ENCODE results near the gene DNAJC1.
A peak's percentile ranks its signal among the peaks of the same experiment; 100 is the strongest.

DNAJC1 gene

DNA sequence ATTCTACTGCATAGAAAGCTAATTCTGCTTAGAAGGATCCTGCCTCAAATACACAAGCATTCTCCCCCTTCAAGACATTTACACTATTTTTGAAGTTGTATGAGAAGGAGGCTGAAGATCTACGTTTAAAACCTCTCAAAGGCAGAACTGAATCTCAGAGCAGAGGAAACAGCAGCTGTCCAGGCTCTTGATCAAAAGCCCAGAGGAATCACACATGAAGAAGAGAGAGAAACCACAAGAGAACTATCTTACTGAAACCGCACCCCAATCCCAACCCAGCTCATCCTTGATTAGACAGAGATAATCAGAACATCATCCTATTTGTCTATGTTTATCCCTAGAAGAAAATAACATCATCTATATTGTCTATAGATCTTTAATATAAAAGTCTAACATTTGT lies 2.2 kb upstream of the DNAJC1 start:
- DNase-seq, result no peak

DNA sequence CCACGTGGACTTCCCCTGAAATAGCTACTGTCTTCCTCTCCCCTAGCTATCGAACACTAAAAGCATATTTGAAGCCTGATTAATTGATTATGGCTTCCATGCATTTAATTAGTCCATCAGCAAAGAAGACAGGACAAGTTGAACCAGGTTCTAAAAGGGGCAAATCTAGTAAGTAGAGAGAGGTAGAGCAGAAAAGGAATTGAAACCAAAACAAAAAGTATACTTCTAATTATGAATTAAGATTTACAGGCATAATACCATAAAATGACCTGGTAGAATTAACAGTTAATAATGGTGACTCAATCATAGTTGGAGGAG lies 393 bp upstream of the DNAJC1 start:
- DNase-seq, result no peak

DNA sequence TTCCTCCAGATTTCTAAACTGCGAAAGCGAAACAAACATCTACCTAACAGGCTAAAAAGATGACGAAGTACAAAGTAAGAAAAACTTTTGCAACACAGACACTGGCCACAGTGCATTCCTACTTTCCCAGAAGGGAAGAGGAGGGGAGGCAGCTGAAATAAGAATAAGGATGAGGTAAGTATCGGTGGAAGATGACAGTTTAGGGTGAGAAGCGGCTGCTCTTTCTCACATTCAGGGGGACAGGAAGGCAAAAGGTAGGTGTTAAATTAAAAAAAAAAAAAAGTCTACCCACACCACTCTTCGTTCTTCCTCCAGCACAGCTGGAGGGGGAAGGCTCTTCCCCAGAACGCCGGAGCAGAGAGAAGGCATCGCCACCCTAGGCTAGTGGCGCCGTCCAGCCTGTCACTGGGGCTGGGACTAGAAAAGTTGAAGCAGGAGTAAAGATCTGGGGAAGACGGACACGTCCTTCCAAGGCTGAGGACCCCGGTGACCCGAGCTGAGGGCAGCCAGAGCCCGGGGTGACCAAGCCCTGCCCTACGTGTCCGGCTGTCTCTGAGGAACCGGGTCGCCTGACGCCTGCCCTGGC lies 846 bp downstream of the DNAJC1 start:
- DNase-seq, result peak; percentile 10 to 58

DNA sequence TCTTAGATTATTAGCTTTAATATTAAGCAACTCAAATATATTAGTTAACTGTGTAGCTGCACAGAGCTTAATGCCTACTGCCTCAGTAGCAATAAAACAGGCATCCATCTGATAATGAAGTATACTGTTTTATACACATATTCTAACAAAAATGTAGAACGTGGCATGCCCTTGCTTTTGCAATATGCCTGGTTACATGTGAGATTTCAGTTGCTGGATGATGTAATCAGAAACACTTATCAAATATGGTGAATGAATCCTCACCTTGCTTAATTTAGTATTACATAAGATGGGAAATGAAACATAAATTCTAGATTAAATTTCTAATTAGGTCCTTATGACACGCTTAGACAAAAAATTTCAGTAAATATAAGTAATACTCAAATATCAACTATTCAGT lies 8.0 kb downstream of the DNAJC1 start:
- no peak for DNase-seq

DNA sequence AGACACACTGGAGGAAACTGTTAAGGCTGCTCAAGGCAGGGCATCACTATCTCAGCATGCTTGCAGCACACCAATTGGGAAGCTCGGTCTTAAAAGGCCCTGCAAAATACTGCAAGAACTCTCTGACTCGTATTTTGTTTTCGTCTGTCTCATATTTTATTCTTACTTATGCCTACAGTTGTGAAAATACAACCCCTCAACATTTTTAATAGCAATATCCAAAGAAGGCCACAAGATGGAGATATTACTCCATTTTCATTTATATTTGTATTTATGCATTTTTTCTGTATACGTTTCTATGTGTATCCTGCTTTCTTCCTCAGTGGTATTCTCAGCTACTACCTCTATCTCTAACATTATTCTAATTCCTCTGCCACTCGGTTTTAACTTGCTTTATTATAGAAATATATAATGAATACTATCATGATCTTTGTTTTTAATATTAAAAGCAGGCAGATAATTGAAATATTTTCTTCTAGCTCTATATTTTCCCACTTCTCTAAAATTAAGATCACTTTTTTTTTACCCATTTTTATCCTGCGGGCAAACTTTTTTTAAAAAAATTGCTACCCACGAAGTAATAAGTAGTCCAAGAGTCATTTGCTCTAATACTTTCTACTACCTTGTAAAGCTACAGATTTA lies 10.0 kb downstream of the DNAJC1 start:
- peak in 1 of 2 donors; percentile 66 for DNase-seq

DNA sequence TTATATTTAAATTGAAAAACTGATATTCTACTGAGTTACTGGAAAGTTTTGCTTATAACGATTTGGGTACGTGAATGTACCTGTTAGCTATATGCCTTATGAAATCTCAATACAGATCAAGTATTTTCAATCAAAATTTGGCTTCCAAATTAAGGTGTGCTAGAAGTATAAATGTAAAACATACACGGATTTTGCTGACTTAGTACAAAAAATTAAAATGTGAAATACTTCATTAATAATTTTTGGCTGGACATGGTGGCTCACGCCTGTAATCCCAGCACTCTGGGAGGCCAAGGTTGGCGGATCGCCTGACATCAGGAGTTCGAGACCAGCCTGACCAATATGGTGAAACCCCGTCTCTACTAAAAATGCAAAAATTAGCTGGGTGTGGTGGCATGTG lies 11.7 kb downstream of the DNAJC1 start:
- DNase-seq, result no peak

DNA sequence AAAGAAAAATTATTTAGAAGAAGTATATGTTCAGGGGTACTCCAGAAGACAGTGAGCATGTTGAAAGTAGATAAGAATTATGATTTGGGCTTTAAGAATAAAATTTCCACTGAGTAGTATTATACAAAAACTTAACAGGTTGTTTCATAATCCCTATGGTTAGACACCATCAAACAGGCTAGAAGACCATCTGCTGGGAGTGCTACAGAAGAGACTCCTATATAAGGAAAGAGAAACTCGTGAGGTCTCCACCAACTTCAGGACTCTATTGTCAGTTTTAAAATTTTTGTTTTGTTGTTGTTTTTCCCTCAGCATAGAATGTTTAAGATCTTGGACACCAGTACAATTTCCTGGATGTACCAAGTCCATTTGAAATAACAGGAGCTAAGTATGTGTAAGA lies 13.1 kb downstream of the DNAJC1 start:
- DNase-seq, result no peak

DNA sequence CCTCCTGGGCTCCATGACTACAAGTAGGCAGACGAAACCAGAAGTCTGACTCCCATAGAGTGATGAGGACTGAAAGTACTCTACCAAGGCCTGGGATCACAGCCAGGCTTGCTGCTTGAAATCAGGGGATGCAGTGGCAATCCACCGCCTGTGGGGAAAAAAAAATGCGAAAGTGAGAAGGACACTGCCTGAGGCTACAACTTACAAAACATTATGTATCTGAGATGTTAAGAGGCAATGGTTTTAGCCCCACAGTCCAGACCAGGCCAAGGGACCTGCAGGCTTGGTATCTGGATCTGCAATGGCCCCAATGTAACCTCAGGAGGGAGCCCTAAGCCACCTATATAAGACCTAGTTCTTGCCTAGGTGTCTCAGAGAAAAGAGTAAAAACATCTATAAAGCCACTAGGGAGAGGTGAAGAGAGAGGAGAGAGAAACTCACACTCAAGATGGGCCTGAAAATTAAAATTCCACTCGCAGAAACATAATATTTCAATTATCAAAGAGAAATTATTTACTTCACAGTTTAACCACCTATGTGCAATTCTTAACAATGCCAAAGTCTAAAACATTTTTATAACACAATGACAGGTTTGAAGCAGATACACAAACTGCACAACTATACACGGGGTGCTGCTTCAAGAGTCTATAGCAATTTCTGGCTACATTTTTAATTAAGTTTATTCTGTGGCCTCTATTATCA lies 13.9 kb downstream of the DNAJC1 start:
- peak; percentile 33 to 54 for DNase-seq

DNA sequence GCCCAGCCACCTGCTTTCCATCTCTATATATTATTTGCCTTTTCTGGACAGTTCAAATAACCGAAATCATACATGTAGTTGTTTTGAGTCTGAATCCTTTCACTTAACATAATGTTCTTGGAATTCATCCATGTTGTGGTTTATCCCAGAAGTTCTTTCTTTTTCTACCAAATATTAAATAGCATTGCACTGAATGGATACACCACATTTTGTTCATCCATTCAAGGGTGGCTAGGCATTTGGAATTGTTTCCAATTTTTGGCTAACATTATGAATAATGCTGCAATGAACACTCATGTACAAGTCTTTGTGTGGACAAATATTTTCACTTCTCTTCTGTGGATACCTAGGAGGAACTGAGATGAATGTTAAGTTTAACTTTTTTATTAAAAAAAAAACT lies 18.0 kb downstream of the DNAJC1 start:
- DNase-seq, result no peak

DNA sequence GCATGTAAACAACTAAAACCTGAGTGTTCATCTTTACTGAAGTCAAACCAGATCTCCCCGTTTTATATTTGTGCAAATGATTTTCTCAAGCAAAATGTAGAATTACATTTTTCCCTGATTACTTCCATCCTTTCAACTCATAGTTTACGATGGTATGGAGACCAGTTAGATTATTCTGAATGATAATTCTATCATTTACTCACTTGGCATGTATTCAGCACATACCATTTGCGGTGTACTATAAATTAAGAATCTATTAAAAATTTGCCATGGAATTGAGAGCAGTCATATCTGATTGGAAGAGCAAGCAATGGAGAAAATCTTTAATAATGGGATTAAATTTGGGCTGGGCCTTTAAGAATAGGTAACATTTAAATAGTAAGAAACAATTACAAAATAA lies 22.4 kb downstream of the DNAJC1 start:
- DNase-seq, result no peak

DNA sequence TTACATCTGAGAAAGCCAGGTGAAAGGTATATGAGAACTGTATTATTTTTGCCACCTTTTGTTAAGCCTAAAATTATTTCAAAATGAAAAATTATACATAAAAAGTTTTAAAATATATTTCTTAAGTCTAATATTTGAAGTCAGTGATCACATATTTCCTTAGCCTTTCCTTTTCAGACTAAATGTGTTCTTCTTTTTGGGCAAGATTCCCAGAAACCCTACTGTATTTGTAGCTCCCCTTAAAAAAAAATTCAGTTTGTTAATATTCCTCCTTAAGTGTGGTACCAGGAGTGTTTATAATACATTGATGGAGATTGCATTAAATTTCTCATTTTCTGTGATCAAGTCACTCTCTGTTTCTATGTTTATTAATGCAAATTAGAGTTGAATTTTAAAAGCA lies 22.8 kb downstream of the DNAJC1 start:
- no peak for DNase-seq

DNA sequence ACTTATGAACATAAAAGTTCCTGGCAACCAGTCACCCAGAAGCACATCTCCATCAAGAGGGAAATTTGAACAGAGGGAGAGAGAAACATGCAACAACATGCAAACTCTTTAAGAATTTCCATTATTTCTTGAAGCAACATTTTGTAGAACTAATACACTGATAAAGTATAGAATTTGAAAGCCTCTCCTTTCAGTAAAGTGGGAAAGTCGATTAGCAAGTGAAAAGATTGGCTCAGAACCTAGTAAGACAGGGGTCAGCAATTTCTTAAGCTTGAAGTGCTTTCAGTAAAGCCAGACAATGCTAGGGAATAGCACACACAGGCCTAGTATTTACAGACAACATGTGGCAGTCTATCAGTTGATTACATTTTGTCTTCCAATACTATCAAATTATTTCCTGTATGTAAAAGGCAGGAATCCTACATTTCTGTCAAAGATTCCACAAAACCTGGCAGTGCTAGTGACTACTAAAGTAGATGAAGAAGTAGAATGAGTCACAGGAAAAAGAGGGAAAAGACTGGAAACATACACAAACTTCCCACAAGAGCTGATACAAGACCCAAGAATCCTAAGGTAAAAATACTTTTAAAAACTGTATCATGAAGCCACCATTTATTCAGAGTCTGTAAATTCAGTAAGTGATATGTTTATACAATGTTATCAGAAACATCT lies 25.2 kb downstream of the DNAJC1 start:
- DNase-seq, result no peak

DNA sequence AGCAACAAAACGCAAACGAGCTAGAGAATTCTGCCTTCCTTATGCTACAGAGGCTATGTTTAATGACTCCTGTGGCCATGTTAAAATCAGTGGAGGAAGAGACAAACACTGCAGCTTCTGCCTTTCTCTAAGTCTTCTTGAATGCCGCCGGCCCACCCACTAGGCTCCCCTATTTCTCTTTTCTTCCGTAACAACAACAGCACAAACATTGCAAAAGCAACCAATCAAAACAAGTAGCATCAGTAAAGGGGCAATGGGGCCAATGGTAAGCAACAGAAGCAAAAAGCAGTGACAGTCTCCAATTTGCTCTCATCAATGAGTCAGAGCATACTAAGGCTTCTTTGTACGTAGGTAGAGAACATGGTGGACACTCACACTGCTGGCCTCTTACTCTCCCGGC lies 26.8 kb downstream of the DNAJC1 start:
- no peak for DNase-seq

DNA sequence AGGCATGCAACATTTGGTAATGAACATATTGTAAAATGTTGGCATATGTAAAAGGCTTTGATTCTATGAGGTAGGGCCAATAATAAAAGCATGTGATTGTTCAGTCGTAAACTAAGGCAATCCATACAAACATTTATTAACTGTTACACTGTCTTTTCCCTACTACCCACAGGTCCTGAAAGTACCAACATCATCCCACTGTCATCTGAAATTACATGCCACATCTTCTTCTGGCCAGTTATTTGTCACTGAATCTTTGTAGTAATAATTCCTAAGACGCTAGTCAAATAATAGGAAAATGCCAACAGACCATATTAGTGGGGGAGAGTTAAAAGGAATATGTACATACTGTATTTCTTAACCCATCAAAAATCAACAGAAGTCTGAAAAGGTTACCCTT lies 27.2 kb downstream of the DNAJC1 start:
- no peak for DNase-seq

DNA sequence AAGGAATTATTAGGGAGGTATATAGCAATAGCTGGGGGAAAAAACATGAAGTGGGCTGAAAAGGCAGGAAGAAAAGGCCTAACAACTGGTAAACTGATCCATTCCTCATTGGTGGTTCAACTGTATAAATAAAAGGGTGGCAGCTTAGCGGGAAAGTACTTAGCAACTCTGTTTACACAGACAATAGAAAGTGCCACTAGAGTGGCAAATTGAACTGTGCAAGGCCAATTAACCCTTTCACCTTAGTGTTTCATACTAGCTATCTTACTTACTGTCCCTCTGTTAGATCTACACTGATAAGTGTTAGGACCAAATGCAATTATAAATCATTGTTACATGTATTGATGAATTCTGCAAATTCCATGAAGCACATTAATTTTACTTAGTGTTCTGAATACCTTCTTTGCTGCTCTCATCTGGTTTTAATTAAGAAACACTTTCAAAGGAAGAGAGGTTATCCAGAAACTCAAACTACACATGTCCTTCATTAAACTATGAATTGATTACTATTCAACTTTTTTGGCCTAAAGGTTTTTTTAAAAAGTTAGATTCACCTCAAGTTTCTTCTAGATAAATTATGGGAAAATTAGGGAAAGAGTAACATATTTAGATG lies 28.0 kb downstream of the DNAJC1 start:
- DNase-seq, result no peak

DNA sequence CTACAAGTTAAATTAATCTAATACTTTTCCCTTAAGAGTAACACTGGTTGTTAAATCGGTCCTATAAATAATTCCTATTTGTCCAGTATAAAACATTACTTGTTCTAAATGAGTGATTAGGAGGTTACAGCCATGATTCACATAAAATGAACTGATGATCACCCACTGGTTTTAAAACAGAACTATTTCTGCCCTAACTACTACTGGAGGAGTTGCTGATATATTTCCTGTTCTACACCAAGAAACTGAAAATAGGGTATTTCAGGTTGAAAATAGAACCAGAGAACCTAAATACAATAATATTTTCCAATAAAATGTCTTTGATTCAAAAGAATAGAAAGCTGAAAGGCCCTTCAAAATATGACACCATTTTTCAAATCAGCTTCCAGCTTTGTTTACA lies 30.9 kb downstream of the DNAJC1 start:
- no peak for DNase-seq

DNA sequence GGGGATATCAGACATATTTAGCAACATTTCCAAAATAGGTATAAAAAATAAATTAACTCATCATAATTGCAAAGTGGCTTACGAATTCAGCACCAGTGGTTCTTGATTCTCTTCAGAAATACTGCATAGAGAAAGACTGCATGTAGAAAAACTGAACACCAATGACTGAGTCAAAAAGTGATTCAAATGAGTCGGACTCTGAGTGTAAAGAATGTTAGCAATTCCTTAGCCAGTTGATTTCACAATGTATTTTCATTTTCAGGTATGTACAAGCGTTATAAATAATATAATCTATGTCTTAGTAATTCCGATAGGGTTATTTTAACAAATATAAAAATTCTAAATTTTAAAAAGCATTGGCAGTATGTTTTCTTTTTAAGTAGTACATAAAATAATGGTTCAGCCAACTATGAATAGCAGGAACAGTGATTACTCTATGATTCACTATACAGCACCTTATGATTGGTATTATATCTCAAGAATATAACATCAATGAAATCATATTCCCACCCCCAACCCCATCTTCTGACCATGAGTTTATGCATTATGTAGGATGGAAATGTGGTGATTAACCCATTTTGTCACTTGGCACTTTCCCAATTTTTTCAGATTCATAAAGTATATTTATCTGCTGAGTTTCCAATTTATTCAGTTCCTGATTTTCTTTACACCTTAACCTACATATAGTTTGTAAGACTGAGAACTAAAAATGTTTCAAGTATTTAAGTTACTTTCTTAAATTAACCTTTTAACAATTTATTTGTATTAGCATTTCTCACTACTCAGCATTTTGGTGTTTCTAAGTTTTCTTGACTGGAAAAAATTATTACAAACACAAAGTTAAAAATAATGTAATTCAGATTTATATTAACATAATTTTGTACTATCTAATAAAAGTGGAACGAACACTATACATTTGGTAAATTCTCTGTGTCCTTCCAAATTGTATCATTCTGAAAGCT lies 33.9 kb downstream of the DNAJC1 start:
- no peak for DNase-seq

DNA sequence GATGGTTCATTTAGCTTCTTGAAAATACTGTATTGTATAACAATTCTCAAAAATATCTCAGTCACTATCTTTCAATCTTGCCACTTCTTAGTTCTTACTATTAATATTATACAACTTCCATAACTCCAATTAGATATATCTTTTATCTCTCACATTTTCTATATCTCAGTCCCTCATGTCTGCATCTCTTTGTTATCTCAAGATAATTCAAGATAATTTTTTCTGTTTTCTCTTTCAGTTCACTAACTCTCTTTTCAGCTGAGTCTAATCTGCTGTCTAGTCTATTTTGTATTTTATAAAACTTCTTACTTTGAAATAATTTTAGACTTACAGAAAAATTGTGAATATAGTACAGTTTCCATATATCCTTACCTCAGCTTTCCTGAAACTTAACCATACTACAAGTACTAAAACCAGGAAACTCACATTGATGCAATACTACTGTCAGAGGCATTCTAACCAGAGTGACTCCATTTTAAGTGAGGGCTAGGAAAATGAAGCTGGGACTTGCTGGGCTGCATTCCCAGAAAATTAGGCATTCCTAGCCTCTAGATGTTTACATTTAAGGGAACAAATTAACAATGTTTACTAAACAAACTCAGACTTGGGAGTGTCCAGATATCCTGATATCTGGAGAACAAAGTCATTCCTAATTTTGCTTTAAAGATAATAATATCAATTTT lies 38.4 kb downstream of the DNAJC1 start:
- DNase-seq, result no peak

DNA sequence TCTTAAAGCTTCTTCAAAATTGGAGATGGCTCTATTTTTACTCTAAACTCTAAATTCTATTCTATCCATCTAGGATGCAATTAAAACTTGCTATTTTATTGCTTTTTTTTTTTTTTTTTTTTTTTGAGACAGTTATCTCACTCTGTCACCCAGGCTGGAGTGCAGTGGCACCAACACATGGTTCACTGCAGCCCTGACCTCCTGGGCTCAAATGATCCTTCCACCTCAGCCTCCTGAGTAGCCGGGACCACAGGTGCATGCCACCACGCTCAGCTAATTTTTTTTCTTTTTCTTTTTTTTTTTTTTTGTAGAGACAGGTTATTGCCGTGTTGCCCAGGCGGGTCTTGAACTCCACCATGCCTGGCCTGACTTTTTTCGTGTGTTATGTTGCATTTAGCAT lies 41.2 kb downstream of the DNAJC1 start:
- DNase-seq, result no peak

DNA sequence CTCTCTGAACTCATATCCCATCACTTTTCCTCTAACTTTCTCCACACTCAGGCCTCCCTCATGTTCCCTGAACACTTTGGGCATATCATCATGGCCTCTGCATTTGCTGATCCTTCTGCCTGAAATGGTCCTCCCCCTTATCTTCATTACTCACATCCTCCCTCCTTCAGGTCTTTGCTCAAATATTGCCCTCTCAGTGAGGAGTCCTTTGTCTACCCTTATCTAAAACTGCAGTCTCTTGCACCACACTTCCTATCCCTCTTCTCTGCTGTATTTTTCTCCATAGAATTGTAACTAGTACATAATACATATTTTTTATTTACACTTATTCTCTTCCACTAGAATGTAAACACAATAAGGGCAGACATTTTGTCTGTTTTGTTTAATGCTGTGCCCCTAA lies 41.7 kb downstream of the DNAJC1 start:
- no peak for DNase-seq

DNA sequence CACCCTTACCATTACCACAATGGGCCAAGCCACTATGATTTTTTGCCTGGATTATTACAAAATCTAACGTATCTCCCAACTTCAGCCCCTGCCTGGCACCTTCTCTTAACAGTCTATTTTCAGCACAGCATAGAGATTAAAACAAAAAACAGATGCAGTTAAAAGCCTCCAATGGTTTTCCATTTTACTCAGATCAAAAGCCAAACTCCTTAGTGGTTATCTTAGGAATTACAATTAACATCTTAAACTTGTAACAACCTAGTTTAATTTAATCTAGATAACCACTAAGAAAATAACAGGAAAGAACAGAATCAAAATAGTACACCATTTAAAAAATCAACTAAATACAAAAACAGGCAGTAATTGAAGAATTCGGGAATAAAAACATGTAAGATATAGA lies 43.5 kb downstream of the DNAJC1 start:
- no peak for DNase-seq

DNA sequence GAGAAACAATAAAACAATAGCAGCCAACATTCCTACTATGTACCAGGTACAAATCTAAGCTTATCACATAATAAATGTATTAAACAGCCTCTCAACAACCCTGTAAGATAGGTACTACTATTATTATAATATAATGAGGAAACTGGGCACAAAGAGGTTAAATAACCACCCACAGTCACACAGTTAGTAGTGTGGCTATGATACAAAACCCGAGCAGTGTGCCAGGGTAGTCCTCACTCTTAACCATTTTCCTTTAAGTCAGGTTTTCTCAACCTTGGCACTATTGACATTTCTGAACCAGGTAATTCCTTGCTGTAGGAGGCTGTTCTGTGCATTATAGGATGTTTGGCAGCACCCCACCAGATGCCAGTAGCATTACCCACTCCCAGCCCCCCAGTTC lies 48.8 kb downstream of the DNAJC1 start:
- DNase-seq, result no peak
